Measurements from ENCODE around the gene ARPIN.

Gene ARPIN

GRCh38 chr15:89907289-89907688, 5.5 kb downstream of the ARPIN start:
- TF ChIP-seq CTCF (conservative IDR thresholded peaks at IDR 0.05; ENCODE audit: low read length) = no peak
- H3K4me3 ChIP-seq (ENCODE audit: low read length) = no peak overlapping the region
- no peak for DNase-seq (ENCODE audit: low read depth)

GRCh38 chr15:89905846-89906378, 6.8 kb downstream of the ARPIN start:
- no peak for DNase-seq (ENCODE audit: low read depth)
- H3K4me3 ChIP-seq (ENCODE audit: low read length) = no peak overlapping the region
- TF ChIP-seq CTCF (conservative IDR thresholded peaks at IDR 0.05; ENCODE audit: low read length) = no peak

- no peak overlapping the region for H3K4me3 ChIP-seq (ENCODE audit: low read length)
- TF ChIP-seq CTCF (conservative IDR thresholded peaks at IDR 0.05; ENCODE audit: low read length) = no peak
Observed at GRCh38 chr15:89904519-89904918, 8.2 kb downstream of the ARPIN start.

GRCh38 chr15:89903858-89904130, 9.0 kb downstream of the ARPIN start:
- TF ChIP-seq CTCF (conservative IDR thresholded peaks at IDR 0.05; ENCODE audit: low read length) = no peak
- no peak for DNase-seq (ENCODE audit: low read depth)
- no peak overlapping the region for H3K4me3 ChIP-seq (ENCODE audit: low read length)

More at GRCh38 chr15:89904519-89904918, 8.2 kb downstream of the ARPIN start:
- DNase-seq (ENCODE audit: low read depth) = no peak

- no peak for DNase-seq (ENCODE audit: low read depth)
- no peak for TF ChIP-seq CTCF (conservative IDR thresholded peaks at IDR 0.05; ENCODE audit: low read length)
- H3K4me3 ChIP-seq (ENCODE audit: low read length) = no peak overlapping the region
Observed at GRCh38 chr15:89903015-89903857, 9.5 kb downstream of the ARPIN start.

- DNase-seq (ENCODE audit: low read depth) = no peak
- H3K4me3 ChIP-seq (ENCODE audit: low read length) = no peak overlapping the region
- TF ChIP-seq CTCF (conservative IDR thresholded peaks at IDR 0.05; ENCODE audit: low read length) = no peak
Observed at GRCh38 chr15:89900849-89901248, 11.9 kb downstream of the ARPIN start.

- DNase-seq (ENCODE audit: low read depth) = no peak
- TF ChIP-seq CTCF (conservative IDR thresholded peaks at IDR 0.05; ENCODE audit: low read length) = no peak
Observed at GRCh38 chr15:89899951-89900567, 12.7 kb downstream of the ARPIN start.

More at GRCh38 chr15:89899951-89900567, 12.7 kb downstream of the ARPIN start:
- no peak overlapping the region for H3K4me3 ChIP-seq (ENCODE audit: low read length)
